ENCODE measurements around the gene NCAM1. TPM values are rescaled to one million over a fixed set of nuclear protein-coding genes. Genes with fewer than 3 reads are reported as not detected.

NCAM1 gene
- total and polyA plus RNA-seq, 2 of the 13 experiments (the other 11 are each of a cell fraction or from before 2014, with no cell fraction given) = 0.05 TPM; not detected in 1

DNA sequence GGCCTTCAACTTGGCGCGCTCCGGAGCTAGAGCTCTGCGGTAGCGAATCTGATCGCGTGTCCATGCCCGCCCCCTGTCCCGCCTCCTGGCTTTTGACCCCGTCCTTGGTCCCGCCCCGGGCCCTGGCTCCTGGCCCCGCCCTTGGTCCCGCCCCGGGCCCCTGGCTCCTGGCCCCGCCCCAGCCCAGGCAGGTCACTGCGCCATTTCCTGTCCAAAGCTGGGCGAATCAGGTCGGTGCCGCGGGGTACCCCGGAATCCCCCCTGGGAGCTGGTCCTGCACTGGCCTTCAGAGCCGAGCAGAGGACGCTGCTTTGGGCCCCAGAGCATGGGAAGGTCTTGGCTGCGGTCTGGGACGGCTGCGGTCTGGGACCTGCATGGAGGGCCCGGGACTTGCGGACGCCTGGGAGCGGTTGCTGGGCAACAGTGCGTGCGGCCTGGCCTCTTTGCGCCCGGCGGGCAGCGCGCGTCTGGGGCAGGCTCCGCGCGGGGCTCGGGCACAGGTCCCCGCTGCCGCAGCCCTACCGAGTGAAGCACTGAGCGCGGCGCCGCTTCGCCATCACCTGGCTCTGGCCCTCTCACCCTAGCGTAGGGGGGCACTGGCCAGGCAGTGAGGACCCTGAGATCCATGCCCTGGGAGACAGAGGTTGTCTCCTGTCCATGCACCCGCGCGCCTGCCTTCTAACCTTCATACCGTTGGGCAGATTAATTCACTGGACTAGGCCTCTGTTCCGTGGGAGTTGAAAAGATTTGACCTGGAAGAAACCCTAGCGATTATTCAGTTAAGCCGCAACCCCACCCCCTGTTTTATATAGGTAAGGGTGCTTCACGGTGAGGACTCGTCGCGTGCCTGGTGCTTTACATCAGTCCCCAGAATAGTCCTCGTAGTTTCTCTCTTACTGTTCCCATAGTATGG is 353.4 kb downstream of the NCAM1 start, which contains the start of gene TTC12 (continued):
- TF ChIP-seq, protein P1, sequence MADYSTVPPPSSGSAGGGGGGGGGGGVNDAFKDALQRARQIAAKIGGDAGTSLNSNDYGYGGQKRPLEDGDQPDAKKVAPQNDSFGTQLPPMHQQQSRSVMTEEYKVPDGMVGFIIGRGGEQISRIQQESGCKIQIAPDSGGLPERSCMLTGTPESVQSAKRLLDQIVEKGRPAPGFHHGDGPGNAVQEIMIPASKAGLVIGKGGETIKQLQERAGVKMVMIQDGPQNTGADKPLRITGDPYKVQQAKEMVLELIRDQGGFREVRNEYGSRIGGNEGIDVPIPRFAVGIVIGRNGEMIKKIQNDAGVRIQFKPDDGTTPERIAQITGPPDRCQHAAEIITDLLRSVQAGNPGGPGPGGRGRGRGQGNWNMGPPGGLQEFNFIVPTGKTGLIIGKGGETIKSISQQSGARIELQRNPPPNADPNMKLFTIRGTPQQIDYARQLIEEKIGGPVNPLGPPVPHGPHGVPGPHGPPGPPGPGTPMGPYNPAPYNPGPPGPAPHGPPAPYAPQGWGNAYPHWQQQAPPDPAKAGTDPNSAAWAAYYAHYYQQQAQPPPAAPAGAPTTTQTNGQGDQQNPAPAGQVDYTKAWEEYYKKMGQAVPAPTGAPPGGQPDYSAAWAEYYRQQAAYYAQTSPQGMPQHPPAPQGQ (CRISPR knock-in tag; IDR thresholded peaks at IDR 0.05; ENCODE audit: borderline replicate concordance) = no peak
- TF ChIP-seq ZNF451 (CRISPR knock-in tag; IDR thresholded peaks at IDR 0.05) (peak; percentile 67; the same call in 1 of the 2 replicates), ZNF619 (CRISPR knock-in tag; IDR thresholded peaks at IDR 0.05) (peak; percentile 75; the same call in 1 of the 2 replicates), ZBTB21 (CRISPR knock-in tag; IDR thresholded peaks at IDR 0.05) (no peak), WIZ (CRISPR knock-in tag; IDR thresholded peaks at IDR 0.05) (no peak), ZFP36 (IDR thresholded peaks at IDR 0.05; ENCODE audit: borderline replicate concordance, low read depth, low read length, partially characterized antibody) (no peak), ZNF331 (CRISPR knock-in tag; IDR thresholded peaks at IDR 0.05) (no peak), NONO (IDR thresholded peaks at IDR 0.05) (no peak), NONO (CRISPR knock-in tag; conservative IDR thresholded peaks at IDR 0.05) (no peak; the same call in 1 of the 2 replicates), NR2F1 (CRISPR knock-in tag; IDR thresholded peaks at IDR 0.05) (peak; percentile 56 to 78; a peak in 3 of 4 replicates), ZNF891 (CRISPR knock-in tag; IDR thresholded peaks at IDR 0.05) (peak; percentile 91), MED8 (CRISPR knock-in tag; IDR thresholded peaks at IDR 0.05; ENCODE audit: insufficient replicate concordance) (peak; percentile 48), GLI4 (CRISPR knock-in tag; IDR thresholded peaks at IDR 0.05; ENCODE audit: borderline replicate concordance) (no peak; the same call in 1 of the 2 replicates), ZFP37 (CRISPR knock-in tag; IDR thresholded peaks at IDR 0.05; ENCODE audit: borderline replicate concordance) (no peak), KDM6A (CRISPR knock-in tag; IDR thresholded peaks at IDR 0.05; ENCODE audit: low read depth) (no peak), RXRB (CRISPR knock-in tag; IDR thresholded peaks at IDR 0.05; ENCODE audit: borderline replicate concordance) (peak; percentile 3; the same call in 1 of the 2 replicates)
- TF ChIP-seq, protein P2, sequence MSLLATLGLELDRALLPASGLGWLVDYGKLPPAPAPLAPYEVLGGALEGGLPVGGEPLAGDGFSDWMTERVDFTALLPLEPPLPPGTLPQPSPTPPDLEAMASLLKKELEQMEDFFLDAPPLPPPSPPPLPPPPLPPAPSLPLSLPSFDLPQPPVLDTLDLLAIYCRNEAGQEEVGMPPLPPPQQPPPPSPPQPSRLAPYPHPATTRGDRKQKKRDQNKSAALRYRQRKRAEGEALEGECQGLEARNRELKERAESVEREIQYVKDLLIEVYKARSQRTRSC (CRISPR knock-in tag; IDR thresholded peaks at IDR 0.05; ENCODE audit: low read depth) = 0 out of 2 replicates have a peak, but pooled peaks have one; percentile 56
- TF ChIP-seq, protein P3, sequence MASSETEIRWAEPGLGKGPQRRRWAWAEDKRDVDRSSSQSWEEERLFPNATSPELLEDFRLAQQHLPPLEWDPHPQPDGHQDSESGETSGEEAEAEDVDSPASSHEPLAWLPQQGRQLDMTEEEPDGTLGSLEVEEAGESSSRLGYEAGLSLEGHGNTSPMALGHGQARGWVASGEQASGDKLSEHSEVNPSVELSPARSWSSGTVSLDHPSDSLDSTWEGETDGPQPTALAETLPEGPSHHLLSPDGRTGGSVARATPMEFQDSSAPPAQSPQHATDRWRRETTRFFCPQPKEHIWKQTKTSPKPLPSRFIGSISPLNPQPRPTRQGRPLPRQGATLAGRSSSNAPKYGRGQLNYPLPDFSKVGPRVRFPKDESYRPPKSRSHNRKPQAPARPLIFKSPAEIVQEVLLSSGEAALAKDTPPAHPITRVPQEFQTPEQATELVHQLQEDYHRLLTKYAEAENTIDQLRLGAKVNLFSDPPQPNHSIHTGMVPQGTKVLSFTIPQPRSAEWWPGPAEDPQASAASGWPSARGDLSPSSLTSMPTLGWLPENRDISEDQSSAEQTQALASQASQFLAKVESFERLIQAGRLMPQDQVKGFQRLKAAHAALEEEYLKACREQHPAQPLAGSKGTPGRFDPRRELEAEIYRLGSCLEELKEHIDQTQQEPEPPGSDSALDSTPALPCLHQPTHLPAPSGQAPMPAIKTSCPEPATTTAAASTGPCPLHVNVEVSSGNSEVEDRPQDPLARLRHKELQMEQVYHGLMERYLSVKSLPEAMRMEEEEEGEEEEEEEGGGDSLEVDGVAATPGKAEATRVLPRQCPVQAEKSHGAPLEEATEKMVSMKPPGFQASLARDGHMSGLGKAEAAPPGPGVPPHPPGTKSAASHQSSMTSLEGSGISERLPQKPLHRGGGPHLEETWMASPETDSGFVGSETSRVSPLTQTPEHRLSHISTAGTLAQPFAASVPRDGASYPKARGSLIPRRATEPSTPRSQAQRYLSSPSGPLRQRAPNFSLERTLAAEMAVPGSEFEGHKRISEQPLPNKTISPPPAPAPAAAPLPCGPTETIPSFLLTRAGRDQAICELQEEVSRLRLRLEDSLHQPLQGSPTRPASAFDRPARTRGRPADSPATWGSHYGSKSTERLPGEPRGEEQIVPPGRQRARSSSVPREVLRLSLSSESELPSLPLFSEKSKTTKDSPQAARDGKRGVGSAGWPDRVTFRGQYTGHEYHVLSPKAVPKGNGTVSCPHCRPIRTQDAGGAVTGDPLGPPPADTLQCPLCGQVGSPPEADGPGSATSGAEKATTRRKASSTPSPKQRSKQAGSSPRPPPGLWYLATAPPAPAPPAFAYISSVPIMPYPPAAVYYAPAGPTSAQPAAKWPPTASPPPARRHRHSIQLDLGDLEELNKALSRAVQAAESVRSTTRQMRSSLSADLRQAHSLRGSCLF (CRISPR knock-in tag; IDR thresholded peaks at IDR 0.05; ENCODE audit: borderline replicate concordance) = no peak
- TF ChIP-seq, protein P4, sequence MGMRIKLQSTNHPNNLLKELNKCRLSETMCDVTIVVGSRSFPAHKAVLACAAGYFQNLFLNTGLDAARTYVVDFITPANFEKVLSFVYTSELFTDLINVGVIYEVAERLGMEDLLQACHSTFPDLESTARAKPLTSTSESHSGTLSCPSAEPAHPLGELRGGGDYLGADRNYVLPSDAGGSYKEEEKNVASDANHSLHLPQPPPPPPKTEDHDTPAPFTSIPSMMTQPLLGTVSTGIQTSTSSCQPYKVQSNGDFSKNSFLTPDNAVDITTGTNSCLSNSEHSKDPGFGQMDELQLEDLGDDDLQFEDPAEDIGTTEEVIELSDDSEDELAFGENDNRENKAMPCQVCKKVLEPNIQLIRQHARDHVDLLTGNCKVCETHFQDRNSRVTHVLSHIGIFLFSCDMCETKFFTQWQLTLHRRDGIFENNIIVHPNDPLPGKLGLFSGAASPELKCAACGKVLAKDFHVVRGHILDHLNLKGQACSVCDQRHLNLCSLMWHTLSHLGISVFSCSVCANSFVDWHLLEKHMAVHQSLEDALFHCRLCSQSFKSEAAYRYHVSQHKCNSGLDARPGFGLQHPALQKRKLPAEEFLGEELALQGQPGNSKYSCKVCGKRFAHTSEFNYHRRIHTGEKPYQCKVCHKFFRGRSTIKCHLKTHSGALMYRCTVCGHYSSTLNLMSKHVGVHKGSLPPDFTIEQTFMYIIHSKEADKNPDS (CRISPR knock-in tag; IDR thresholded peaks at IDR 0.05) = no peak
